B cell (primary cell): Measurements from ENCODE around the gene SIGLEC10.

ENCODE experiments used
- CTCF ChIP-seq: fragments of 200-600 bp; IDR thresholded peaks from one replicate; pipeline ENCODE4 v1.8.0; 2022; ENCODE audit warnings: antibody characterized with exemption, mild to moderate bottlenecking
- EZH2 ChIP-seq: IDR thresholded peaks from 2 replicates; pipeline ENCODE4 v1.6.1; 2012; ENCODE audit warnings: borderline replicate concordance, low read depth, mild to moderate bottlenecking, moderate library complexity, low read length; ENCODE audit not compliant: insufficient read depth, poor library complexity, severe bottlenecking

- TF ChIP-seq CTCF (no peak), EZH2 (no peak)
Measured at GRCh38 chr19:51365965-51366388, 51.5 kb downstream of the SIGLEC10 start, which contains the start of gene ETFB.
